Hepatic stellate cell (primary cell): Measurements from ENCODE around the gene SCN4B.

Experiments used
- DNase-seq: peaks from one replicate; pipeline ENCODE4 v3.0.0; 2011; ENCODE audit warnings: low spot score

Gene SCN4B

DNA sequence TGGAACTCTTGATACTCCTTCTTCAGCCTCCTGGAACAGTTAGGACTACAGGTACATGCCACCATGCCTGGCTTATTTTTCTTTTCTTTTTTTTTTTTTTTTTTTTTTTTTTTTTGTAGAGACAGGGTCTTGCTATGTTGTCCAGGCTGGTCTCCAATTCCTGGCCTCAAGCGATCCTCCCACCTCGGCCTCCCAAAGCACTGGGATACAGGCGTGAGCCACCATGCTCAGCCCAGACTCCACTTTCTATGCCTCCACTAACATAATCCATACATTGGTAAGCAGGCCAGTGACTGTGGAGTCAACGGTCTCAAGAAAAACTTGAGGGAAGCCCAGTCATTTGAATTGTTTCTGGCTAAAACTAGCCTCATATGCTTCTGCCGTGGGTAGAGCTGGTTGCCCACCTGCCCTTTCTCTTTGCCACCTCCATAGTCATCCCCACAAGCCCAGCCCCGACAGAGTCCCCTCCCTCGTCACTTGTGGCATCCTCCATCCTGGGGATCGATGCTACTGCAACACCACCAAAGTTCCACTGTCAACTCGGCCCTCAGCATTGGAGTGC is 21.5 kb upstream of the SCN4B start:
- DNase-seq: no peak

DNA sequence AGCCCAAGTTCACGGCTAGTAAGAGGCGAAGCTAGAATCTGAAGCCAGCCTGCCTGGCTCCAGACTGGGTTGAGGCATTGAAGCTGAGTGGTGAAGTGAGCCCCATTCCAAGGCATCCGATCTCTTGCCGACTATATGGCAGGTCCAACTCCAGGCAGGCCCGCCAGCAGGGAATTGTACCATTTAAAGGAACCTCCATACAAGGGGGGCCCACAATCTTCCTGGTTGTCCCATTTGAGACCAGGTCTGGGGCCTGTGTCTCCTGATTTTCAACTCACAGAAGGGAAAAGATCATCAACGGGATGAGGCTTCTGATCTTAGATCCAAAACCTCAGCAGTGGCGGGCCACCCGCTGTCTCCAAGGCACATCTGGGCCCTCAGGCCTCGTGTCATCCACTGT is 19.7 kb upstream of the SCN4B start:
- DNase-seq: no peak

DNA sequence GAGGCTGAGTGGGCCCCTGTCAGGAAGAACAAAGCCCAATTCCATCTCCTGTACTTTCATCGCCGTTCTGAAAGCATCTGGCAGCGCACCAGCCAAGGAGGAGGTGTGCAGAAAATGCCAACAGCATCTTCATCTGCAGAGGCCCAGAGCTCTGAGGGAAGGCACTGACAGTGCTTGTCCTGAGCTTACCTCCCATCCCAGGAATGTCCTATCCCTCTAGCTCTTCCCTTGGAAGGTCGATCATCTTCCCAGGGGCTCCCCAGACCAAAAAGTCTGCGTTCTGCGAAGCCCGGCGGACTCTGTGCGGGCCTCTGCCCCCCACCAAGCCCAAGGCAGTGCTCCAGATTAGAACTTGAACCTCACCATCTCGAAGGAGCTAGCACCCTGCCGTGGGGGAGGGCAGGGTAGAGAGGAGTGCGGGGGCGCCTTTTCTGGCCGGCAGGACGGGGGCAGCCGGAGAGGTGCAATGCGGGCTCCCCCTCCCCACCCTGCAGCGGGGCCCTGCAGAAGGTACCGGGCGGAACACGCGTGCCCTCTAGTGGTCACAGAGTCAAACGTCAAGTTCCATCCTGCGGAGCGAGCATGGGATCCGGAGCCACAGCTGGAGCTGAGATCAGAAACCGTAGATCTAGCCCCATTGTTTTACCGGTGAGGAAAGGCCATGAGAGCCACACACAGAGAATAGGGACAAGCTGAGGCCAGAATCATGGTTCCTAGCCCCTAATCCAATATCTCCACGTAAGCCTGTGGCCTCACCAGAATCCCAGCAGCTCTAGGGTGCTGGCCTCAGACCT is 18.8 kb upstream of the SCN4B start:
- peak; percentile 84 for DNase-seq

DNA sequence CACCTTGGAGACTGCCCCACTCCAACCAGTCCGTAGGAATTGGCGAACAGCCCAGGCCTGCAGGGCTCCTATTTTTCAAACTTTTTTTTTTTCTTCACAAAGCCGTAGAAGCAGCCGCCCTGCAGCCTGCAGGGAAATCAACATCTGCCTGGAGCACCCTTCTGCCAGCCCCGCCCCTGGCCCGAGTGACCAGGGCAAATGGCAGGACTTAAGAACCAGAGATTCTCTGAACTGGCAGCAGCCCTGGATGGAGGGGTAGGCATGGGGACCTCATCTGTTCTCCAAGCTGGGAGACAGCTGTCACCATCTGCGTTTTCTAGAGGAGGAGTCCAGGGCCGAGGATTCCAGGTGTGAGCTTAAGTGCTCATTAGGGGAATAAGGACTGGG is 18.3 kb upstream of the SCN4B start:
- no peak for DNase-seq

DNA sequence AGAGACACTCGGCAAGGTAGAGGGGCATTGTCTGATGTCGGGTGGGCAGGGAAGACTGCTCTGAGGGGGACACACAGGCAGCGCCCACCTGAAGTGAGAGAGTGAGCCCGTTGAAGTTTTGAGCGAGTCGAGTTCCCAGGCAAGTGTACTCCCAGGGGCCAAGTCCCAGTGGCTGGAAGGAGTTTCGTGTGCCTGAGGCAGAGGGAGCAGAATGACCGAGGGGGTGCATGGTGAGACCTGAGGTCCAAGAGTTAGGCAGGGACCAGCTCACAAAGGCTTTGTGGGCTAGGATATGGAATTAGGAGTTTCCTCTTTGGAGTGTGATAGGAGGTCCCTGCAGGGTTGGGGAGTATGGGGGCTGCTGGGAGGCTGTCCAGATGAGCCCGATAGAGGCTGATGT is 17.6 kb upstream of the SCN4B start:
- DNase-seq: no peak

DNA sequence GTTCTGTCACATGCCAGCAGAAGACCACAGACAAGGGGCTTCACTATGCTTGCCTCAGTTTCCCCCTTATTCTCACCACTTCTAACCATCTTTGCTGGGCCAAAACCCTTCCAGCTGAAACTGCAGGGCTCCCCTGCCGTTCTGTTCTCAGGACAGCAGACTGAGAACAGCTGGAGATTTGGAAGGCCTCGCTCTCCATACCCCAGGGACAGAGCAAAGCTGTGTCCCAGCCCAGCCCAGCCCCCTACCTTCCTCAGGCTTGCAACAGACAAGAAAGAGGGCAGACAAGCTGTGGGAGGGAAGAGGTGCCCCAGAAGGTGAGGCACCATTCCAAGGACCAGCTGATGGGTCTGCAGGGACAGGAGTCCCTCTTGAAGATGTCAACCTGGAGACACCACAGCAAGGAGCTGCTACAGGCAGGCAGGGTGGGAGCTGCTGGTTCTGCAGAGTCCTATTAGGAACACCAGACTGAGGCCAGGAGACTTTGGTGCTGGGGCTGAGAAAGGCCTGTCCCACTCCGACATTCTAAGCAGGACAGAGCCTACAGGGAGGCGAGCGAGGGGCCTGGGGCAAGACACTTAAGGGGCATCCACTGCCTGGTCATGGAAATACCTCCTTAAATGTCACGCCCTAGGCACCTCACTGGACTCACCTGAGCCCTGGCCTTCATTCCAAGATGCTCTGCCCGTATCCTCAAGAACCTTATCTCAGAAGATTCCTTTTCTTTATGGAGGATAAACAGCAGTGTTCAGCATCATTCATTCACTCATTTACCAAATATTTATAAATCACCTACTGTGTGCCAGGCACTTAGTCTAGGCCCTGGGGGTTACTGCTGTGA is 16.9 kb upstream of the SCN4B start:
- no peak for DNase-seq

DNA sequence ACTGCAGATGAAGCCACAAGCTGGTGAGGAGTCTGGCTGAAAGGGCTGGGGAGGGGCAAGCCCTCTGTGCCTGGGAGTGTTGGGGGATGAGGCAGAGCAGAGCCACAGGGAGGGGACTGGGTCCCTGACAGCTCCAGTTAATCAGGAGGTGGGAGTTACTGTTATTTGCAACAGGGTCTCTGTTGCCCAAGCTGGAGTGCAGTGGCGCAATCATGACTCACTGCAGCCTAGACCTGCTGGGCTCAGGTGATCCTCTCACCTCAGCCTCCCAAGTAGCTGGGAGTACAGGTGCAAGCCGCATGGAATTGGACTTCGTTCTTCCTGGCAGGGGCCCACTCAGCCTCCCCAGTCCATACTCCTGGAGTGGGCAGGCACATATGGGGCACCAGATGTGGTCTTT is 16.1 kb upstream of the SCN4B start:
- no peak for DNase-seq

DNA sequence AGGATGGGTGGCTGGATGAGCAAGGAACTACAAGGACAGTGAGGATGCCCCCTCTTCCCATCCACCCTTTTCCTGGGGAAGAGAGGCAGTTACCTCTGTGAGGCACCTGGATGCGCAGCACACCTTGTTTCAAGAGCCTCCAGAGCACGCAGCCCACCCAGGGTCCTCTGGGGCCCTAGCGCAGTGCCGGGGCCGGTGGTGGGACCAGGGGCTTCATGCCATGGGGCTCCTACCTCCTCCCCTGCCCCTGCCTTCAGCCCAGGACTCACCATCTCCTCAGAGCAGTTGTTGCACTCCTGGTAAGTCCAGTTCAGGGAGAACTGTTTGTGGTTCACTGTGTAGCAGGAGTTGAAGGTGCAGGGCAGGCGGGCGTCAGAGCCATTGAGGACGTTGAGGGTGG is 15.7 kb upstream of the SCN4B start:
- no peak for DNase-seq

DNA sequence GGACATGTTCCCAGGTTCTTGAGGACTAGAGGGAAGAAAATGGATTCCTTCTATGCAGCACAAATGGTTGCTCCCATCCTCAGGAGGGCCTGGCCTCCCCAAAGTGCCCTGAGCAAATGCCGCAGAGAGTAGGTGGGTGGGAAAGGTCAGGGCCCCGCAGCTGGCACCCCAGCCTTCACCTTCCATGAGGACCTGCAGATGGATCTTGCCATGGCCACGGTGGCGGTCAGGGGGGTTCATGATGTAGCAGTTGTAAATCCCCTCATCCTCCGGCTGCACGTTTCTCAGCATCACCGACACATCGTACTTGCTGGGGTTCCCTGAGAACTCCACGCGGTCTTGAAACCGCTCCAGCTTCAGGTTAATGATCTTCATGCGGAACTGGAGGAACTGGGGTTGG is 15.3 kb upstream of the SCN4B start:
- DNase-seq: no peak

DNA sequence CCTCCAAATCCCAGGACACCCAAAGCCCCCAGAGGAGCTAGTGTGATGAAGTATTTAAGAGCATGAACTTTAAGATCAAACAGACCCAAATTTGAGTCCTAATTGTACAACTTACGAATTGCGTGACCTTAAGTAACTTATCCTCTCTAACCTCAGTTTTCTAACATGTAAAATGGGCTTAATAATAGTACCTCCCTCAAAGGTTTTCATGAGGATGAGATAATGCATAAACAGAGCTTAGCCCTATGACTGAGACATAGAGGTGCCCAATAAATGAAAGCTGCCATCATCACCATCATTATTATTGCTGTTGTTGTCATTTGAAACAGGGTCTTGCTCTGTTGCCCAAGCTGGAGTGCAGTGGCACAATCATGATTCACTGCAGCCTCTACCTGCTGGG is 14.6 kb upstream of the SCN4B start:
- DNase-seq: no peak

DNA sequence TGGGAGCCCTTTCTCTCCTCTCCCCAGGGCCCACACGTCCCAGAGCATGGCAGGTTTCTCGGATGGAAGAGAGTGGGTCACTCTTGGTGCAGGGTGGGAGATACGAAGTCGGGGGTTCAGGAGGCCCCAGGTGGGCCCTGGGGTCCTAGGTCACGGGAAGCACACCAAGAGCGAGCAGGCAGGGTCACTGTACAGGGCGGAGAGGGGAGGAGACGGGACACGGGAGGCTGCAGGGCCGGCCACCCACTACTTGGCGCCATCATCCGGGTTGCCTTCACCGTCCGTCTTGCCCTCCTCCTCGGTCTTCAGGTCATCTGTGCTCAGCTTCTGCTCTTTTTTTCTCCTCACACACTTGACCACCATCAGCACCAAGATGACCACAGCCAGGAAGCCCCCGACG is 14.0 kb upstream of the SCN4B start:
- no peak for DNase-seq

DNA sequence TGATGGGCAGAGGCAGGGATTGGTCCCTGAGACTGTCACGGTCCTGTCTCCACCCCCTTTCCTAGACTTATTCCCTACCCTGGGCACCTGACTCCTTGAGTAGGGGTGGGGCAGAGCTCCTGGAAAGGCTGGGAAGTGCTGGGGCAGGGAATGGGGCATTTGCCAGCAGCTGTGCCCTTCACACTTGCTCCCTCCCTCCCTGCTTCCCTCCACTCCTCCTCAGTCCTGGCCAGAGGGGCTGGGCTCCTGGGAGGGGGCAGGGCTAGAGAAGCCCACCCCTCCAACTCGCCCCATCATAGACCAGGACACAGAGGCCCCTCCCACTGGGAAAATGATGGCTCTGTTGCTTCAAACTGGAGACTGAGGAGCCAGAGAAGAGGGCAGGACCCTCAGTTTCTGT is 12.3 kb upstream of the SCN4B start:
- DNase-seq: no peak

DNA sequence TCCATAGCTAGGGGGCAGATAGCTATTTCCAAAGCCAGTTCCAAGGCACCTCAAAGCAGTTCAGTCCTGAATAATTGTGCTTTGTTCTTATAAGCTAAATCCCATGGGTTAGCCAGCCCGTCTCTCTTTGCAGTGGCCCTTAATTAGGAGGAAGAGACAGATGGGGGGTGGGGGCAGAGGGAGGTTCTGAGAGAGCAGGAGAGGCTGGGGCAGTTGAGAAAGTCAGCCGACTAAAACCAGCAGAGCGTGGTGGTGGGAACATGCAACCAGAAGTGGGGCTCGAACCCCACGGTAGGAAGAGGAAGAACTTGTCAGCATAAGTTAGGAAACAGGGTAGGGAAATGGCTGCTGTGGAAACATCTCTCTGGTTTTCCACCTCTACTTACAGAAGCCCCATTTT is 10.9 kb upstream of the SCN4B start:
- DNase-seq: no peak

DNA sequence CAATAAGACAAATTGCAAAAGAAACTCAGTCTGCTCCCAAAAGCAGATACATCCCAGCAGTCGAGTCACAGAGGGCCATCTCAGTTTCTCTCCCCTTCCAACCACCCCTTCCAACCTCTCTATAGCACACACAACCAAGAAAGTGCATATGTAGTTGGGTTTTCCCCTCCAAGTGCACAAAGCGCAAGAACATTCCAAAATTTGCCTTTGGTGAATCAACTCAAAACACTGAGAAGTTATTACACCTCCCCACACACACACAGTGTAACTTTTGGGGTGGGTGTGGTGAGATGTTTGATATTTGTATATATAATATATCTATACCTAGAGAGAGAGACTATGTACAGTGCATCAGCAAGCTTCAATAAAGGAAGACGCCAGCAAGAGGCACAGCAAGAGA is 10.2 kb upstream of the SCN4B start:
- DNase-seq: no peak

DNA sequence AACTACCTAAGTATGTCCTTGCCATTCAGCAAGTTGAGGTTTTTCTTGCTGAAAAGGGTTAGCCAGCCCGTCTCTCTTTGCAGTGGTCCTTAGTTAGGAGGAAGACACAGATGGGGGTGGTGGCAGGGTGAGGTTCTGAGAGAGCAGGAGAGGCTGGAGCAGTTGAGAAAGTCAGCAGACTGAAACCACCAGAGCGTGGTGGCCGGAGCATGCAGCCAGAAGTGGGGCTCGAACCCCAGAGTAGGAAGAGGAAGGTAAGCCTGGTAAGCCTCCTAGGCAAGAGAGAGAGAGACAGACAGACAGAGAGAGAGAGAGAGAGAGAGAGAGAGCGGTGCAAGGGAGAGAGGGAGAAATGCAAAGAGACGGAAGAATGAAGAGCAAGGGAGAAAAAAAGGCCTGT is 9.2 kb upstream of the SCN4B start:
- no peak for DNase-seq

DNA sequence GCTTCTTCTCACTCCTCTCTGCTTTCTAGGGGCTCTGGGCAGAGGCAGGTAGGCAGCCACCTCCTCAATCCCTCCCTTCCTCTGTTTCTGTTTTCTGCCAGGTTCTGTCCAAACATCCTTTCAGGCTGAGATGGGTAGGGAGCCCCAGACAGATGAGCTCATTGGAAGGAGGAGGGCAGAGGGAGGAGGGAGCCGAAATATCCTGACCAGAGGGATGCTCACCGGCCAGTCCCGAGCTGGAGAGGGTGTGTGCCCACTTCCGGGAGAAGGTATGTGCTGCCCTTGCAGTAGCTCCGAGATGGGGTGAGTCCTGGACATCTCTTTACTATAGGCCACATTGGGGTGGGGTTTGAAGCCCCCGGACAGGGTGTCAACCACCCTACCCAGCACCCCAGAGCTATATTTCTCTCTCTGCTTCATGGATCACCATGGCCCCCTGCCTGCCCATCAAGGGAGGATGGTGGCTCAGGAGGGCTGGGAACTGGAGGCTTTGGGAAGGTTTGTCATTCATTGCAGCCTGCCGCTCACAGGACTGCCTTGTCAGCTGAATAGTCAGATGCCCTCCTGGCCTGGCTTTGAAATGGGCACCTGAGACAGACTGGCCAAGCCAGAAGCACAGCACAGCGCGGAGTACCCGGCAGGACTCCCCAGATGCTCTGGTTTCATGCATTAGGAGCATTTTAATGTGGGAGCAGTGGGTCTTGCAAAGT is 4.7 kb upstream of the SCN4B start:
- DNase-seq: no peak

DNA sequence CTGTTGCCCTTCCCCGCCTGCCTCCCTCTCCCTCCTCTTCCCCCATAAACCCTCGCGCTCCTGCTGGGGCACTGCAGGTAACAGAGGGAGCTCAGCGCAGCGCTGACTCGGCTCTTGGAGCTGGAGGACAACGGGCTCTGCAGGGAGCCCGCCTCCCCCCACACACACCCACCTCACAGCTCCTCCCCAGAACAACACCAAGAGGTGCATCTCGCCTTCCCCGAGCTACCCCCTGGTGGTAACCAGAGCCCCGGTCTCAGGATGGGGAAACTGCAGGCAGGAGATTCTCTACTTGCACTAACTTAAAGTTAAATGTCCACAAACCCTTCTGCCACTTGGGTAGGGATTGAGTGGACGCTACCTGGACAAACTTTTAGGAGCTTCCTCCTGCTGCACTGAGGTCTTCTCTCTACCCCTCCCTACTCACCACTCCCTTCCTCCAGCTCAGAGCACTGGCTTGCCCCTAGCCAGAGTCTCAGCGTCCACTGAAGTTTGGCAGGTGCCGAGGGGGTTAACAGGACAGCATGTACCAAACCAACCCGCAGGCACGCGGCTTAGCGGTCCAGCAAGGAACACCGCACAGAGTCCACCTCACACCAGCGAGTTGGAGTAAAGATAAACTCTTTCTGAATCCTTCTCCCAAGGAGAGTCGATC is 4.0 kb upstream of the SCN4B start:
- no peak for DNase-seq

DNA sequence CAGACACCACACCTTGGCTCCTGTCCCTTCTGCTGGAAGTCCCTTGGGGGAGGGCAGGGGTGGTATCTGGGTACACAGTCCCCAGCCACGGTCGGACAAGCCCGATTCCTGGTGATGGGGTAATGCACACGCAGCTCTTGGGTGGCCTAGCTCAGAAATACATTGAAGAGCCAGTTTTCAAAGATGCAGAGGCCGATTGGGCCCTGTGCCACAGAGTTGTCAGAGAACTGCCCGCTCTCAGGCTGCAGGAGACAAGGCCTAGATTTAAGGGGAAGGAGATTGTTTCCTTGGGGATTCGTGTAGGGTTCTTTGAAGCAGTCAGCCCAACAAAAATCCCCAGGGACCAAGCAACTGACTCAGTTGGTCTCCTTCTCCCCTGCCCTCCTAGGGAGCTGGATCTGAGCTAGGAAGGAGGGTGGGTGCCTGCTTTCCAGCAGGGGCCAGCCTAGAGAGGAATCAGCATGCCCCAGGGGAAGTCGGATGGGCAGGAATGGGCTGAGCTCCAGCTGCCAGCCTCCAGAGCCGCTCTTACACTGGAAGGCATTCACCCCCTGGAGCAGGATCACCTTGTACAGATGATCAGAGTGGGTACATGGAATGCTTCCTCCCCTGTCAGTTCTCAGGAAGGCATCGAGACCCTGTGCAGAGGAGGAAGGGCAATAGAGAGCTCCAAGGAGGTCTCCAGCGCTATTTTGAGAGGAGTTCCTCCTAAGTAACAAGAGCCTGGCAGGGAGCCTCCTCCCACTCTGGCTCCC is 3.3 kb upstream of the SCN4B start:
- no peak for DNase-seq

DNA sequence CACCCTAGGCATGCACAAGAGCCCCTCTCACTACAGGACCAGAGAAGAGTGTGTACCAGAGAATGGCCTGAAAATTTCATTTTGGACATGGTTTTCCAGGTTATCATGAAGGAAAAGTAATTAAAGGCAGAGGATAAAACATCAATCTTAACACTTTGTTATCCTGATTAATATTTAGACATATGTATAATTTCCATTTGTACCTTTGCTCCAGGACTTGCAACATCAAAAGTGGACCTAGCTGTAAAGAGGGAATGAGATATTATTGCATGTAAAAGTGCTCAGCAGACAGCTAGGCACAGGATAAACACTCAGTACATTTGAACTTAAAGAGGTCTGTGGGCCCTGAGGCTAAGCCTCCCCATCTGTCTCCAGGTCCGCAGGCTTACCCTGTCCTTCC is 2.0 kb upstream of the SCN4B start:
- DNase-seq: no peak

DNA sequence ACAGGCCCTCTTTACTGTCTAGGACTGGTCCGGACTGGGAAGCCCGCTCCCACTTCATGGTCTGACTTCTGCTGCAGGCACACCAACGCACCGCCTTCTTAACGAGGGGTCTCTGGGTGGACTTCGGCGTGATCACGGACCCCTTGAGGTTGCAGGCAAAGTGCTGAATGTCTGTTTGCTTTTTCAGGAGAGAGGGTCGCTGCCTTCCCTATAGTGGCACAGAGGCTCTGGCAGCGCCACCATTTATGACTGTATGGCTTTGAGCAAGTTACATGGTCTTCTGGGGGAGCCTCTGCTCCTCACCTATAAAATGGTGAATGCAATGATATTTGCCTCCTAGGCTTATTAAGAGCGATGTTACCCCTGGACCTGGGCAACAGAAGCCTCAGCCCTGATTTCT is 1.4 kb upstream of the SCN4B start:
- no peak for DNase-seq

DNA sequence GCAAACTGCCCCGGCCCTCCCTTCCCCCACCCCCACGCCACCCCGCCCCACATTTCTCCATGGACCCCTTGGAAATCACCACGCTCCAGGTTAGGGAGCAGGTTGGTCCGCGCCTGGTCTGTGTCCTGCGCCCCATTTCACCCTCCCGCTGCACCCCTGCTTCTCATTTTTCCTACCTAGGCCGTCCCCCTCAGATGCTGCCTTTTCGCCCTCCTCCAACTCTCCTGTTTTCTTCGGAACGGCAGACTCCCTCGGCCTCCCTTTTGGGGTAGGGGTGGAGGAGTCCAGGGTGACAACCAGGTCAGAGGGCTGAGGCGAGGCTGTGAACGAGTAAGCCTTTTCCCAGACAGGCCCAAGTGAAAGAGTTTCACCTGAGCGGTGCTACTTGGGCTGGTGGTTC is 893 bp upstream of the SCN4B start:
- DNase-seq: no peak
